ENCODE measurements around the gene SFTPB. TPM values are rescaled to one million over a fixed set of nuclear protein-coding genes. Genes with fewer than 3 reads are reported as not detected.

Gene SFTPB
- total RNA-seq, 1 donor from 2014 or later, result not detected

DNA sequence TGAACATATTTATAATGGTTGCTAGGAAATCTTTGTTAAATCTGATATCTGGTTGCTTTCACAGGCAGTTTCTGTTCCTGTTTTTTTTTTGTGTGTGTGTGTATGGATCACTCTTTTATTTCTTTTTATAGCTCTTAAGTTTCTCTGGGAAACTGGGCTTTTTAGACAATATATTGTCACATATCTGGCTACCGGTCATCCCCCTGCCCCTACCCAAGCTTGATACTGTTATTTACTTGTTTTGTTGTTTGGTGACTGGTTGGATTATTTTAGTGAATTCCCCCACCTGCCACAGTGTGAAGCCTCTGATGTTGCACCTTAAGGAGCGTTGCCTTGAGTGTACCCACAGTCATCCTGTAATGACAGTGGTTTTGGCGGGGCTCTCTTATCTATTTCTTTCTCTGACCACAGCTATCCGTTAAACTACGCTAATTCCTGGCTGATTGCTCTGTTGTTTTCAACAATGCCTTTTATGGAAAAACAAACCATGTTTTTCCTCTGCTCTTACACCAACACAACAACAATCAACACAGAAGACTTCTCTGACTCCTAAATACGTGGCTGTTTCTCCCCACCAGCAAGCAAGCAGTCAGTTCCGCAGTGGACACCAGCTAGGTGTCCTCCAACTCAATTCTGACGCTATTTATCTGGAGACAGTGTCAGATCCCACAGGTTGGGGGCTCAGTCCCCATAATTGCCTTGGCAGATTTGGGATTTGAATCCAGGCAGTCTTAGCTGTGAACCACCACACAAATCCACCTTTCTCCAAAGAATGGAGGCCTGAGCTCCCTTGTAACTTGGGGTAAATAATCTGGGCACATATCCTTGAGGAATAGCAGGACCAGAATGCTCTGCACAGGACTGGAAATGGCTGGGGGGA, 37.0 kb upstream of the SFTPB start:
- no peak overlapping the region for H3K27ac Mint-ChIP-seq
- peaks cover 12% of the 10 kb centered on the region for H3K27me3 Mint-ChIP-seq (ENCODE audit: low read depth)

DNA sequence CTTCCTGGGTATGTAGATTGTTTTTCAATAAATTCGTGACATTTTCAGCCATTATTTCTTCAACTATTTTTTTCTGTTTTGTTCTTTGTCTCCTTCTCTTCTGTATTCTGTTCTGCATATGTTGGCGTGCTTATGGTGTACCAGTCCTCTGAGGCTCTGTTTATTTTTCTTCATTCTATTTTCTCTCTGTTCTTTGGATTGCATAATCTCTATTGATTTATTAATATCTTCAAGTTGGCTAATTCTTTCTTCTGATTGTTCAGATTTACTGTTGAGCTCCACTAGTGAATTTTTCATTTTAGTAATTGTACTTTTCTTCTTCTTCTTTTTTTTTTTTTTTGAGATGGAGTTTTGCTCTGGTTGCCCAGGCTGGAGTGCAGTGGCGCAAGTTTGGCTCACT, 36.0 kb upstream of the SFTPB start:
- H3K27ac Mint-ChIP-seq, result no peak overlapping the region
- no peaks in the 10 kb centered on the region for H3K36me3 Mint-ChIP-seq
- TF ChIP-seq, protein P1, sequence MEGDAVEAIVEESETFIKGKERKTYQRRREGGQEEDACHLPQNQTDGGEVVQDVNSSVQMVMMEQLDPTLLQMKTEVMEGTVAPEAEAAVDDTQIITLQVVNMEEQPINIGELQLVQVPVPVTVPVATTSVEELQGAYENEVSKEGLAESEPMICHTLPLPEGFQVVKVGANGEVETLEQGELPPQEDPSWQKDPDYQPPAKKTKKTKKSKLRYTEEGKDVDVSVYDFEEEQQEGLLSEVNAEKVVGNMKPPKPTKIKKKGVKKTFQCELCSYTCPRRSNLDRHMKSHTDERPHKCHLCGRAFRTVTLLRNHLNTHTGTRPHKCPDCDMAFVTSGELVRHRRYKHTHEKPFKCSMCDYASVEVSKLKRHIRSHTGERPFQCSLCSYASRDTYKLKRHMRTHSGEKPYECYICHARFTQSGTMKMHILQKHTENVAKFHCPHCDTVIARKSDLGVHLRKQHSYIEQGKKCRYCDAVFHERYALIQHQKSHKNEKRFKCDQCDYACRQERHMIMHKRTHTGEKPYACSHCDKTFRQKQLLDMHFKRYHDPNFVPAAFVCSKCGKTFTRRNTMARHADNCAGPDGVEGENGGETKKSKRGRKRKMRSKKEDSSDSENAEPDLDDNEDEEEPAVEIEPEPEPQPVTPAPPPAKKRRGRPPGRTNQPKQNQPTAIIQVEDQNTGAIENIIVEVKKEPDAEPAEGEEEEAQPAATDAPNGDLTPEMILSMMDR (IDR thresholded peaks at IDR 0.05; ENCODE audit: unreplicated experiment), result no peak

More for the DNA sequence above, 37.0 kb upstream of the SFTPB start:
- no peak for DNase-seq (ENCODE audit: low spot score in 2 of 2, unreplicated experiment in 2 of 2)
- TF ChIP-seq, protein P1 (IDR thresholded peaks at IDR 0.05; ENCODE audit: unreplicated experiment), result no peak
- H3K4me1 Mint-ChIP-seq, result peaks cover 10% of the 10 kb centered on the region
- no peaks in the 10 kb centered on the region for H3K36me3 Mint-ChIP-seq
- no peaks in the 10 kb centered on the region for H3K9me3 Mint-ChIP-seq
- H3K4me3 Mint-ChIP-seq, result no peak overlapping the region

DNA sequence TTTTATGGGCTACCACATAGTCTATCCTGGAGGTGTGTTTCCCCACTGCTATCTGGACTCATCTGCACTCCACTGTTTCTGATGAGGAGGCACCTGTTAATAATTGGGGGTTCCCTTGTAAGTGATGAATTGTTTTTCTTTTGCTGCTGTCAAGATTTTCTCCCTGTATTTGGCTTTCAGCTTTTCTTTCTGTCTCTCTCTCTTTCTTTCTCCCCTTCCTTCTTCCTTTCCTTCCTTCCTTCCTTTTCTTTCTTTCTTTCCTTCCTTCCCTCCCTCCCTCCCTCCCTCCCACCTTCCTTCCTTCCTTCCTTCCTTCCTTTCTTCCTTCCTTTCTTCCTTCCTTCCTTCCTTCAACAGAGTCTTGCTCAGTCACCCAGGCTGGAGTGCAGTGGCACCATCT, 35.3 kb upstream of the SFTPB start:
- TF ChIP-seq, protein P1 (IDR thresholded peaks at IDR 0.05; ENCODE audit: unreplicated experiment), result no peak
- Mint-ChIP-seq H3K4me1 (peaks cover 3% of the 10 kb centered on the region), H3K27me3 (ENCODE audit: low read depth) (peaks cover 9% of the 10 kb centered on the region), H3K36me3 (no peaks in the 10 kb centered on the region), H3K4me3 (no peak overlapping the region), H3K9me3 (no peaks in the 10 kb centered on the region), H3K27ac (no peak overlapping the region)
- DNase-seq (ENCODE audit: low spot score in 2 of 2, unreplicated experiment in 2 of 2), result no peak

More for the DNA sequence above, 36.0 kb upstream of the SFTPB start:
- Mint-ChIP-seq H3K27me3 (ENCODE audit: low read depth) (peaks cover 12% of the 10 kb centered on the region), H3K9me3 (no peaks in the 10 kb centered on the region), H3K4me3 (no peak overlapping the region), H3K4me1 (peaks cover 3% of the 10 kb centered on the region)
- DNase-seq (ENCODE audit: low spot score in 2 of 2, unreplicated experiment in 2 of 2), result no peak

DNA sequence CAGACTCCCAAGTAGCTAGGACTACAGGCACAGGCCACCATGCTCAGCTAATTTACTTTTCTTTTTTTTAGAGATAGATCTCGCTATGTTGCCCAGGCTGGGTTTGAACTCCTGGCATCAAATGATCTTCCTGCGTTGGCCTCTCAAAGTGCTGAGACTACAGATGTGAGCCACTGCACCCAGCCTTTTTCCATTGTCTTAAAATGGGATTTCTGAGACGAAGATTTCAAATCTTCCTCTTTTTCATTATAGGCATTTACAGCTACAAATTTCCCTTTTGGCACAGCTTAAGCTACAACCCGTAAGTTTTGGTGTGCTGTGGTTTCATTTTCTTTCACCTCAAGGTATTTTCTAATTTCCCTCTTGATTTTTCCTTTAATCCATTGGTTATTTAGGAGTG, 34.8 kb upstream of the SFTPB start:
- Mint-ChIP-seq H3K9me3 (no peaks in the 10 kb centered on the region), H3K27me3 (ENCODE audit: low read depth) (peaks cover 5% of the 10 kb centered on the region)
- TF ChIP-seq, protein P1 (IDR thresholded peaks at IDR 0.05; ENCODE audit: unreplicated experiment), result no peak

DNA sequence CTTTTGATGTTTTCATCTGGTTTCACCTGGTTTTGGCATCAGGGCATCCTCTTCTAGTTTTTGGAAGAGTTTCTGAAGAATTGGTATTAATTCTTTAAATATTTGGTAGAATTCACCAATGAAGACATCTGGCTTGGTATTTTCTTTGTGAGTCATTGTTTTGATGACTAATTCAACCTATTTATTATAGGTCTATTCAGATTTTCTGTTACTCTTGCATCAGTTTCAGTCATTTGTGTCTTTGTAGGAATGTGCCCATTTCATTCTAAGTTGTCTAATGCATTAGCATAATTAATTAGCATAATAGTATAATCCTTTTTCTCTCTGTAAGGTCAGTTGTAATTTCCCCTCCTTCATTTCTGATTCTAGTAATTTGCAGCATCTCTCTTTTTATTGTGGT, 34.2 kb upstream of the SFTPB start:
- no peaks in the 10 kb centered on the region for H3K36me3 Mint-ChIP-seq
- H3K27me3 Mint-ChIP-seq (ENCODE audit: low read depth), result peaks cover 1% of the 10 kb centered on the region
- no peak overlapping the region for H3K4me3 Mint-ChIP-seq
- no peak for DNase-seq (ENCODE audit: low spot score in 2 of 2, unreplicated experiment in 2 of 2)
- no peaks in the 10 kb centered on the region for H3K9me3 Mint-ChIP-seq
- no peak overlapping the region for H3K27ac Mint-ChIP-seq
- TF ChIP-seq, protein P1 (IDR thresholded peaks at IDR 0.05; ENCODE audit: unreplicated experiment), result no peak
- peaks cover 1% of the 10 kb centered on the region for H3K4me1 Mint-ChIP-seq

More for the DNA sequence above, 34.8 kb upstream of the SFTPB start:
- H3K4me3 Mint-ChIP-seq, result no peak overlapping the region
- H3K36me3 Mint-ChIP-seq, result no peaks in the 10 kb centered on the region
- H3K27ac Mint-ChIP-seq, result no peak overlapping the region
- peaks cover 3% of the 10 kb centered on the region for H3K4me1 Mint-ChIP-seq
- no peak for DNase-seq (ENCODE audit: low spot score in 2 of 2, unreplicated experiment in 2 of 2)

Measured in mesothelial cell of epicardium (in vitro differentiated cells).